Smooth muscle cell (in vitro differentiated cells): ENCODE data around the gene DDX55. TPM values are rescaled to one million over a fixed set of nuclear protein-coding genes. Genes with fewer than 3 reads are reported as not detected.

Experiments
- DNase-seq: peaks from one replicate; lab custom pipeline; 2025; ENCODE audit not compliant: unreplicated experiment; lab: John Stamatoyannopoulos, UW
- H2AFZ ChIP-seq: fragments of 200-600 bp; sonication (generic); 2 replicates; pipeline ENCODE4 v1.6.0; 2016; ENCODE audit warnings: antibody characterized with exemption, low read depth, mild to moderate bottlenecking
- H3F3A ChIP-seq: fragments of 200-600 bp; sonication (generic); 2 replicates; pipeline ENCODE4 v1.6.0; 2017; ENCODE audit warnings: antibody characterized with exemption, low read depth
- H3K27ac ChIP-seq: fragments of 200-600 bp; sonication (generic); 2 replicates; pipeline ENCODE4 v1.5.1; 2016; ENCODE audit warnings: low read depth, mild to moderate bottlenecking
- H3K27me3 ChIP-seq: fragments of 200-600 bp; sonication (generic); 2 replicates; pipeline ENCODE4 v1.6.1; 2016; ENCODE audit warnings: low read depth, mild to moderate bottlenecking
- H3K36me3 ChIP-seq: fragments of 200-600 bp; sonication (generic); 2 replicates; pipeline ENCODE4 v1.5.1; 2016; ENCODE audit warnings: low read depth
- H3K4me1 ChIP-seq: fragments of 200-600 bp; sonication (generic); 2 replicates; pipeline ENCODE4 v1.5.1; 2016; ENCODE audit warnings: low read depth
- H3K4me2 ChIP-seq: fragments of 200-600 bp; sonication (generic); 2 replicates; pipeline ENCODE4 v1.6.0; 2016; ENCODE audit warnings: mild to moderate bottlenecking
- H3K4me3 ChIP-seq: fragments of 200-600 bp; sonication (generic); 2 replicates; pipeline ENCODE4 v1.5.1; 2016; ENCODE audit warnings: mild to moderate bottlenecking
- H3K79me2 ChIP-seq: fragments of 200-600 bp; sonication (generic); 2 replicates; pipeline ENCODE4 v1.6.0; 2016; ENCODE audit warnings: low read depth, mild to moderate bottlenecking
- H3K9ac ChIP-seq: fragments of 200-600 bp; sonication (generic); 2 replicates; pipeline ENCODE4 v1.6.0; 2016; ENCODE audit warnings: low read depth
- H3K9me3 ChIP-seq: fragments of 200-600 bp; sonication (generic); replicated peaks from 2 replicates; pipeline ENCODE4 v1.5.1; 2016; ENCODE audit warnings: low read depth
- H4K20me1 ChIP-seq: fragments of 200-600 bp; sonication (generic); 2 replicates; pipeline ENCODE4 v1.6.0; 2016; ENCODE audit warnings: low read depth
- CTCF ChIP-seq: fragments of 200-600 bp; sonication (generic); IDR thresholded peaks from 2 replicates; pipeline ENCODE4 v1.5.1; 2017; ENCODE audit warnings: borderline replicate concordance, mild to moderate bottlenecking, antibody characterized with exemption; ENCODE audit not compliant: insufficient read depth, poor library complexity, severe bottlenecking
- WGBS: methylation state at CpG from one replicate; pipeline ENCODE4 v1.1.7; 2016; ENCODE audit warnings: low lambda C conversion rate; 5-methylcytosine and 5-hydroxymethylcytosine counted together
- polyA plus RNA-seq: library from polyadenylated mRNA; unstranded; fragments of >200 nt; fragmentation: Nextera tagmentation; extraction: Ambion mirVana; gene quantifications from 2 replicates; pipeline ENCODE4 v1.2.1, GENCODE V29; 2016
- total RNA-seq: library from RNA; depleted of rRNA; stranded (reverse); fragments of >200 nt; gene quantifications from 2 replicates; pipeline ENCODE4 v1.2.3, GENCODE V29; 2014

DDX55 gene
- total and polyA plus RNA-seq, 2 experiments from 2014 or later, result 14.5 to 14.7 TPM

GRCh38 chr12:123633379-123634141 lies 31.7 kb downstream of the DDX55 start, which contains the start of the genes EIF2B1 and GTF2H3:
Gene EIF2B1, minus strand, starts transcription at chr12:123633686. Its CDS starts 129 bp downstream, at chr12:123633557.
Gene GTF2H3, plus strand, starts transcription at chr12:123633829. Its CDS starts 31 bp downstream, at chr12:123633860.
- no peak for TF ChIP-seq CTCF
- no peaks in the 10 kb centered on the region for H3K4me1 ChIP-seq
- no peaks in the 10 kb centered on the region for H3K9me3 ChIP-seq
- H3K79me2 ChIP-seq, result peaks cover 27% of the 10 kb centered on the region
- under 1% methylated on average over 51 of the region's 52 CpGs for WGBS
- peak within 1 kb of the TSS; percentile 78 for H3K4me3 ChIP-seq
- H3F3A ChIP-seq, result no peaks in the 10 kb centered on the region
- DNase-seq, result peak; percentile 84
- no peaks in the 10 kb centered on the region for H3K27me3 ChIP-seq
- H2AFZ ChIP-seq, result peak within 1 kb of the TSS; percentile 88
- H3K9ac ChIP-seq, result peak within 1 kb of the TSS; percentile 90
- peaks cover 3% of the 10 kb centered on the region for H3K36me3 ChIP-seq
- H4K20me1 ChIP-seq, result no peaks in the 10 kb centered on the region
- peak within 1 kb of the TSS; percentile 80 for H3K27ac ChIP-seq
- H3K4me2 ChIP-seq, result peak within 1 kb of the TSS; percentile 93

GRCh38 chr12:123634142-123634561 lies 32.3 kb downstream of the DDX55 start:
- Histone ChIP-seq H3K4me2 (peak overlapping the region; percentile 88), H3K36me3 (peaks cover 3% of the 10 kb centered on the region), H3K4me3 (peak overlapping the region; percentile 78), H3K9ac (peak overlapping the region; percentile 90), H4K20me1 (no peaks in the 10 kb centered on the region), H3F3A (no peaks in the 10 kb centered on the region), H2AFZ (peak overlapping the region; percentile 53), H3K9me3 (no peaks in the 10 kb centered on the region), H3K27ac (peak overlapping the region; percentile 80), H3K27me3 (no peaks in the 10 kb centered on the region), H3K79me2 (peaks cover 30% of the 10 kb centered on the region), H3K4me1 (no peaks in the 10 kb centered on the region)
- TF ChIP-seq CTCF, result no peak
- WGBS, result 21% methylated on average over 19 of the region's 19 CpGs
- DNase-seq, result no peak

- no peak overlapping the region for H3K4me3 ChIP-seq
- no peaks in the 10 kb centered on the region for H4K20me1 ChIP-seq
- H2AFZ ChIP-seq, result no peak overlapping the region
- 89% methylated on average over 7 of the region's 7 CpGs for WGBS
- no peak for TF ChIP-seq CTCF
- H3F3A ChIP-seq, result no peaks in the 10 kb centered on the region
- H3K4me2 ChIP-seq, result no peak overlapping the region
- DNase-seq, result no peak
- H3K9me3 ChIP-seq, result no peaks in the 10 kb centered on the region
- H3K27me3 ChIP-seq, result no peaks in the 10 kb centered on the region
- H3K27ac ChIP-seq, result no peak overlapping the region
- no peak overlapping the region for H3K9ac ChIP-seq
- peaks cover 12% of the 10 kb centered on the region for H3K36me3 ChIP-seq
- no peaks in the 10 kb centered on the region for H3K4me1 ChIP-seq
- peaks cover 5% of the 10 kb centered on the region for H3K79me2 ChIP-seq
Measured at GRCh38 chr12:123643911-123644310, 42.0 kb downstream of the DDX55 start.

- Histone ChIP-seq H3K4me2 (no peak overlapping the region), H3F3A (no peaks in the 10 kb centered on the region), H3K4me3 (no peak overlapping the region), H3K9ac (no peak overlapping the region), H3K27ac (no peak overlapping the region), H3K36me3 (peaks cover 12% of the 10 kb centered on the region), H3K27me3 (no peaks in the 10 kb centered on the region), H2AFZ (no peak overlapping the region), H3K79me2 (no peaks in the 10 kb centered on the region), H3K4me1 (no peaks in the 10 kb centered on the region), H4K20me1 (no peaks in the 10 kb centered on the region), H3K9me3 (no peaks in the 10 kb centered on the region)
- no peak for TF ChIP-seq CTCF
- DNase-seq, result no peak
- 98% methylated on average over 3 of the region's 3 CpGs for WGBS
Measured at GRCh38 chr12:123645380-123645779, 43.5 kb downstream of the DDX55 start.
